Panc1 (cell line): Measurements from ENCODE around the gene SLC25A29. TPM values are rescaled to one million over a fixed set of nuclear protein-coding genes. Genes with fewer than 3 reads are reported as not detected.

Experiments
- microRNA-seq: library from miRNA; unstranded; fragments of <30 nt; microRNA quantifications from one replicate; pipeline ENCODE4 v1.1.0, GENCODE V29; 2020; ENCODE audit not compliant: unreplicated experiment
- total RNA-seq: library from RNA; stranded (reverse); gene quantifications from one replicate; pipeline ENCODE4 v1.2.1, GENCODE V29; 2021; ENCODE audit not compliant: unreplicated experiment

SLC25A29 gene
- total RNA-seq, 1 experiment from 2014 or later, result 33.6 TPM

Small RNA genes within 50 kb of the gene (microRNA-seq; reads per million reads assigned to microRNA genes)
- 262 reads per million, percentile 65 among the genes with 10 or more reads in this experiment for gene MIR345
- gene MIR6764, result not detected

Other genes starting within 250 kb of the SLC25A29 start
- 38.3 TPM for gene EVL, start 241.0 kb downstream of the SLC25A29 start, total RNA-seq
- 4.9 TPM for gene DEGS2, start 146.8 kb downstream of the SLC25A29 start, total RNA-seq
- gene YY1, start 67.3 kb downstream of the SLC25A29 start, total RNA-seq, result 71.3 TPM
- gene SLC25A47, start 16.9 kb upstream of the SLC25A29 start, total RNA-seq, result not detected
- gene WDR25, start 70.0 kb upstream of the SLC25A29 start, total RNA-seq, result 4.1 TPM